Activated T-helper 9 cell treated with anti-CD3 and anti-CD28 coated beads, Interleukin-2, amount 50 U/mL, for 16 hours (primary cell): ENCODE results near the gene GSG1.

Experiments used
- DNase-seq: peaks from one replicate; pipeline ENCODE4 v3.0.0-alpha.2; 2020; ENCODE audit warnings: low read depth

The GSG1 gene

DNA sequence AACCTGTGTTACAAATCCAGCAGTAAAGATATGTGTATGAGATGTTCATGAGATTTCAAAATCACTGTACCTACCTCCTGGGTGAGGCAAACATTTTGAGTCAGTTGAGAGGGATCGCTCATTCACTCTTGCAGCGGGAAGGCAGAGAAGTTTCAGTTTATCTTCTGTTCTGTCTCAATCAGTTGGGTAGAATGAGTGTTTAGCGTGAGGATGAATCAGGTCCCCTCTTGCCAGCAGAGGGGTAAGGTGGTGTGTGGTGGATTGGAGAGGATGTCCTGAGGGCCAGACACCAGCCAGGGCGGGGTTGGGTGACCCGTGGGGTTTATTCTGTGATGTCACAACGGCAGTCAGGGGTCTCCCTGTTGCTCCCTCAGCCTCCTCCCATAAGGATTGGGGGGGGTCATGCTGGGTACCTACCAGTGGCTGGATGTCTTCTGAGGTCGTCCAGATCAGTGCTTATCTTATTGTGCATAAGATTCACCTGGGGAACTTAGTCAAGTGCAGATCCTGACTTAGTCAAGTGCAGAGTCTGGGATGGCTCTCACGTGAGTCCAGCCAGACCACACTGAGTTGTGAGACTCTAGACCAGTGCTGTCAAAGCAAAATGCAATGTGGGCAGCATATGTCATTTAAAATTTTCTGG is at the start of gene GSG1:
GSG1 (minus strand) TSS at position 277 of the 643 bp plus-strand sequence; CDS start at position 122, 155 bp downstream.
- DNase-seq = no peak

DNA sequence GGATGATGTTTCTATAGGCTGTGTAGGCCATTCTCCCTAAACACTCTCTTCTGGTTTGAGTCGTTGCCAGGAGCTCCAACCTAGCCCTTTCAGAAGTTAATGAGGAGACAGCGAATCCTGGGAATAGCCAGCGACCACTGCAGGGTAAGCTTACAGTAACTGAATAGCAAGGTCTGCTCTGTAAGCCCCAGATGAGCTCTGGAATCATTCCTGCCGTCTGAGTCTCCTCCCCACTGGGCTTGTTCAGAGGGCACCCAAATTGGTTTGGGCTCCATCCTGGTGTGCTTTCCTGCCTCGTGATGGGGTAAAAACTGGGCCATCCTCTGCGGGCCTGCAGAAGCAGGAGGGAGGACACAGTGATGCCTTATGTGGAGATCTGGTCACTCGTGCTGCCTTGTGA is 49.7 kb upstream of the GSG1 start:
- DNase-seq = no peak

DNA sequence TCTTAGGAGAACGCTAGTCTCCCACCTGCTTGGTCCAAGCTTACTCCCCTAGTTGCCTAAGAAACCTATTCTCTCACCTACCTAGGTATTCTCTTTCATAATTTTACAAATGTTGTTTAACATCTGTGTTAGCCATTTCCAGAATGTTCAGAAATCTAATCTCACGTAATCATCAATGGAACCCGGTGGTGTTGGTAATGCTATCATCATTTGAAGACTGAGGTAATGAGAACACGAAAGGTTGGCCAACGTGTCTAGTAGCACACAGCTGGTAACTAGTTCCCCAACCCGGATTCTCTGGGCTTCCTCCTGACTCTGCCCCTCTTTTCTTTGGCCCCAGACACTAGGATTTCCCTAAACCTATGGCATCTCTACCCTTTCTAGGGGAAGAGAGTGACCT is 49.3 kb upstream of the GSG1 start:
- no peak for DNase-seq

DNA sequence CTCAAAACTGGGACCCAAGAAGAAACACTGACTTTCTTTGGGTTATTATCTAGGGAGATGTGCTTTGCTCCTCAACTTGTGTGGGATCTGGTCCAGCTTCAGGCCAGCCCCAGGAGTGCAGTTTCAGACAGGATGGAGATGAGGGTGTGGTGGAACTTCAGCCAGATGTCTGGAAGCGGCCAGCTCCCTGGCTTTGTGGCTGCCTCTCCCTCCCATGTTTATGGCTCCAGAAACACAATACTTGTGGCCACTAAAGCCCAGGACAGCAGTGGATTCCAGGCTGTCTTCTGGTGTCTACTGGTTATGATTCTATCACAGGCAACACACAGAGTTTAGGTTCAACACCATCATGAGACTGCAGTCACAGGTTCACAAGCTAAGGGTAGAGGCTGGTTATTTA is 48.8 kb upstream of the GSG1 start:
- no peak for DNase-seq

DNA sequence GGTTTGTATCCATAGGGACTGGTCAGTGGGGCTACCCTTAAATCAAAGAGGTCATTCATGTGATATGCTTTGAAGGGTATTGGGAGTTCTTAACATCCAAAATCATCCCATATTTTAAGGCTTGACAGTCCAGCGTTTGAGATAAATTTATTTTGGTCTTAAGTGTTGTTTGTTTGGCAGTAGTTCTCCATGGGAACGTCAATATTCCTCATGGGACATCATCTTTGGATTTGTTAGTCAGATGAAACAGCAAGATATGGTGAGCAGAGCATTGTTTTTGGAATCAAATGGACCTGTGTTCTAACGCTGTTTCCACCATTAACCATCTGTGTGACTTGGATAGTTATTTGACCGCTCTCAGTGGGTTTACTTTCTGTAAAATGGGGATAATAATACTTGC is 45.9 kb upstream of the GSG1 start:
- no peak for DNase-seq

DNA sequence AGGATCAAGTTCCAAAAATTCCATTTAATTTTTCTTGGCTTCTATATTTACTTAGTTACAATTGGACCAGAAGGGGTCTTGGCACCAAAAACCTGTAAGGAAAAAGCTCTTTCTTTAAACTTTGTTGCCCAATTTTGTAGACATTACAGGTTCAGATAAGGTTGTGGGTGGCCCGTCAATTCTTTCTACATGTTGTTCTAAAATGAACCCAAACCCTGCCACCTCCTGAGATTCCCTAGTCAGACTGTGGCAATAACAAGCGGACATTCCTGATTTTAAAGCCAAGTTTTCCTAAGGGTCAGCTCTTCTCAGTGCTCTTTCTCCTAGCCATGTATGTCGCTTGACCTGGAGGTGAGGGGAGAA is 45.0 kb upstream of the GSG1 start:
- no peak for DNase-seq

DNA sequence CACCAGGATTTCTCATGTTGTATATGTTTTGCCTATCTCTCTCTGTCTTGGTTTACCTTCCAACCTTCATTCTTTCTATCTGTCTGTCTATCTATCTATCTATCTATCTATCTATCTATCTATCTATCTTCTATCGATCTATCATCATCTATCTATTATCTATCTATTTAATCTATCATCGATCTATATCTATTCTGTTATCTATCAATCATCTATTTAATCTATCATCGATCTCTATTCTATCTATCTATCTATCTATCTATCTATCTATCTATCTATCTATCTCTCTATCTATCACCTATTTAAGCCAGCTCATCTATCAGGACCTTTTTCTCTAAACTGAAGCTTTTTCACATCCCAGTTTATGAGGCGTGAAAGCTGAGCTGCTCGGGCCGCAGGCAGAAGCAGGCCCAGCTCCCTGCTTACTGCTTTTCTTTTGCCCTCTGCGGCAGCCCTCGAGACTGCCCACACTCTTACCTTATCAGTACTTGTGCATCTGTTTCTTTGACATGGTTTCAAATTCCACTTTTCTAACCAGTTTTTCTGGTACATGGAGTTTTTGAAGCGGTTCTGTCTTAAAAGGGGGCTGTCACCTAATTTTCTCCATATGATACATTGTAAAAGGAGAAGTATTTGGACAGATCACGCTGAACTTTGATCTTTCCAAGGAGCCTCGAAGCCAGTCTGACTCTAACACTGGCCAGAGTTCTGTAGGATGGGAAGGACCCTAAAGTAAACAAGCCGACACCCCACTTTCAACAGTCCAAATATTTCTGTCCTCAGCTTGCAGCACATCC is 44.4 kb upstream of the GSG1 start:
- no peak for DNase-seq

DNA sequence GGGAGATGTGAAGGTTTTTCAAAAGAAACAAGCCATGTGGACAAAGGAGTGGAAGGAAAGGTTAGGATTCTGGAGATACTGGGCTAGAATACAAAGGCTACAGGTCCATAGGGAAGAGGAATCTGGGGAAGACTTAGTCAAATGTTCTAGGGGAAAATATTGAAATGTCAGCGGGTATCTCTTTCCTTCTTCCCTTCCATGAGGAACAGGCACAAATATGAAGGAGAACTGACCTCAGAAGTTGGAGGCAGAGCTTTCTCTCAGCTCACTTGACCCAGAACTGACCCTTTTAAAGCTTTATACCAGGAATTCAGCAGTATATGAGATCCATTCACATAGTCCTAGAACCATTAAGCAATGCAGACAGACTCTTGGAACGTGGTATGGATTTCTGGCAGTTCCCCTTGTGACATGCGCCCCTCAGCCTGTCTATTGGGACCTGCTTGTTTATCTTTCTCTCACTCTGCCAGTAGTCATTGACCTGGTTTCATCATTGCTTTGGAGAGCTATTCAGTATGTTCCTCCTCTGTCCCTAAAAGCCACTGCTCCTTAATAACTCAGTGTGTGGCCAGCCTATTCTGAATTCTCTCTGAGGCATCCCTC is 43.0 kb upstream of the GSG1 start:
- no peak for DNase-seq

DNA sequence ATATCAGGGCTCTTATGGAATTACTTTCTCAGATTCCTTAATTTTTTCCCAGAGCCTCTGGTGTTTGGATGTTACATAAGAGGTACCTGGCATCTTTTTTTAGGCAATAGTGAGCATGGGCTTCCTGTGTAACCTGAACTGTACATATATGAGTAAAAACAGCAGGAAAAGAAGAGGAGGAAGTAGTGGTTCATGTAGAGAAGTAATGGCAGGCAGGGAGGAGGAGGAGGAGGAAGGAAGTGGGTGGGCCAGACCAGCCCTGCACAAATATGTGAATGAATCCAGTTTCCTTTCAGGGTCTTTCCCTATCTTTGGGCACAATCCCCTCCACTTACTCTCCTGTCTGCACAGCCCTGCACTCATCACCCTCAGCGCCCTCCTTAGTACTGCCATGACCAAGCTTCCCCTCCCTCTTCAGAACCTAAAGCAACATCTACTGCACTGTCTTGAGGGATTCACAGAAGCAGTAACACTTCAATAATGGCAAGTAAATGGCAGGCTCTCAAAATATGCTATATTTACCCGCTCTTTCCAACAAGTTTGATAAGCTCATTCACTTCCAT is 40.9 kb upstream of the GSG1 start:
- no peak for DNase-seq

DNA sequence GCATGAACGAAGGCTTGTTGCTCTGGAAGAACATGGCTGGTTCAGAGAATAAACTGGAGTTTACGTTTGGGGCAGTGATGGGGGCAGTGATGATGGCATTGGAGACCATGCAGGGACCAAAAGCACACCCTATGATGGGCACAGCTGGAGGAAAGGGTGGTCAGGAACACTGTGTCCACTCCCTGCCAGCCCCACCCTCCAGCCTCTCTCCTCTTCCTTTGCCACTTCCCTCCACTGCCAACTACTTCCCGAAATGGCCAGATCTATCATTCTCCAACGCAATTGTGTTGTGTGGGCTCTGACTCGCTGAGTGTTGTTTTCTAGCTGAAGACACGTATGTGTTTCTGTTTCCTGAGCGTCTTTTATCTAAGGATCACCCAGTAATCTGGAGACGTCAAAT is 39.3 kb upstream of the GSG1 start:
- no peak for DNase-seq

DNA sequence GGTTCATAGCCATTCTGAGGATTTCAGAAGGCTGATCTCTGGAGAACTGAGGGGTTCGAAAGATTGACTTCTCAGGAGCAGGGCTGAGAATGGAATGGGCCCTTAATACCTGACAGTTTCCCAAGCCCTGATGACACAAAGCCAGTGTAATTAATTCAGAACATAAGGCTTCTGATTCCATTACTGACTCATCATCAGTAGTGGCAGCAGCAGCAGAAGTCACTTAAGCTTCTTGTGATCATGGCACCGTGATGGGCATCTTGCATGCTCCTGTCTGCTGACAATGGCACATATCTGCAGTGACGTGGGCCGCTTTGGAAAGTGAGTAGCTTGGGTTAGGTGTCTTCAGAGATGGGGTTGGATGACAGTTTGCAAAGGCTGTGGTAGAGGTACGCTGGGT is 38.2 kb upstream of the GSG1 start:
- DNase-seq = no peak

DNA sequence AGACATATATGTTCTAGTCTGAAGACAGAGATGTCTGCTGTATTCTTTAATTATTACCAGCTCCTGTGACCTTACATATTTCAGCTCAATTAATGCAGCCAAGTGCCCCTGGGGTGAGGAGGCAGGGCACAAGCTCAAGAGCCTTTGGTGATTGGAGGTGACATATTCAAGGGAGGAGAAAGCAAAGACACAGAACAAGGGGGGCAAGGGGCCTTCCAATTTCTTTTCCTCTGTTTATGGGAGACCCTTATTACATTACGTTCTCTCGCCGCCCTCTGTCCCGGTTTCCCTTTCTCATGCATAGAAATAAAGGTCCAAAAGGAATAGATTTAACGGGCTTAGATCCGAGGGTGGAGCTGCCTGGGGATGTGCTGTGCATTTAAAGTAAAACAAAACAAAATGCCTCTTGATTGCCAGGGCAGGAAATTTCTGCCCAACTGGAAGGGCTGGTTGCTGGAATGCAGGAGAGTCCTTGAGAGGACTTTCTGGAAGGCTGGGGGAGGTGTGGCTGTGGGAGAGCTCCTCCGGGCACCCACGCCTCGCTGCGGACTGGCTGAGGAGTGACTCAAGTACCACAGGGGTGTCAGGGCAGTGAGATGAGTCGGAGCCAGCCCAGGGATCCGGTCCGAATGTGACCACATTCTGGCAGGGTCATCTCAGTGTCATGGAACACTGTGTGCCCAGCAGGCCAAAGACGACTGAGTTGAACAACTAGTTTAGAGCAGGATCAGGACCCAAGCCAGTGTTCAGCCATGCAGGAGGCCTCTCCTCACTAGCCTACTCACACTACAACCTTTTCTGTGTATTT is 32.1 kb upstream of the GSG1 start:
- DNase-seq = no peak

DNA sequence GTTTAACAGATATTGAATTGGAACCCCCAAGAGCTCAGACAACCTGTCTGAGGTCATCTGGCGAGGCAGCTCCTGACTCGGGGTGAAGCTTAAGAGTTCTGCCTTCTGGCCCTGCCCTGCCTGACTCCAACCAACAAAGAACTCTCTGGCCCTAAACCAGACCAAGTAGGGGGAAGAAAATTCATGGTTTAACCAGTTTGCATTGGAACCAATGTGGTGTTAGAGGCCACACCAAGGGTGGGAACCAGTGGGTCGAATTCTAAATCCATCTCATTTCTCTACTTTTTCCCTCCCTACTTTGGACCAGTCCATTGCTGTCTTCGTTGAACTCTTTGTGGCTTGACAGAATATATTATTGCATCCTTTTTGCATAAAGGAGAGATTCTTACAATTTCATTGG is 30.4 kb upstream of the GSG1 start:
- no peak for DNase-seq

DNA sequence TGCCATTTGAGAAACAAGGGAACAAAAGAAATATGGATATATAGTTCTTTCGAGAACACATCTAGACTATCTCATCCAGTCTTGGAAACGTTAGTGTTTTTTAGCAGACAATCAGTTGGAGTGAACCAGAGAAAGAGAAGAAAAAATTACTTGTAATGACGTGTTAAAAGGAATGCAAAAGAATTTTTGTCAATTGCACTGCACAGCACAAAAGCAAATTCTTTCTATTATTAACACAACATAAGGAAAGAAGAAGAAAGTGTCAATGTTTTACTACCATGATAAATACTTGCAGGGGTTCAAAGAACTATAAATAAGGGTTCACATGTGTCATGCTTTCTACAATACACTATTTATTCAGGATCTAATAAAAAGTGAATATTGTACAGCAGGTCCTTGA is 27.5 kb upstream of the GSG1 start:
- DNase-seq = no peak

DNA sequence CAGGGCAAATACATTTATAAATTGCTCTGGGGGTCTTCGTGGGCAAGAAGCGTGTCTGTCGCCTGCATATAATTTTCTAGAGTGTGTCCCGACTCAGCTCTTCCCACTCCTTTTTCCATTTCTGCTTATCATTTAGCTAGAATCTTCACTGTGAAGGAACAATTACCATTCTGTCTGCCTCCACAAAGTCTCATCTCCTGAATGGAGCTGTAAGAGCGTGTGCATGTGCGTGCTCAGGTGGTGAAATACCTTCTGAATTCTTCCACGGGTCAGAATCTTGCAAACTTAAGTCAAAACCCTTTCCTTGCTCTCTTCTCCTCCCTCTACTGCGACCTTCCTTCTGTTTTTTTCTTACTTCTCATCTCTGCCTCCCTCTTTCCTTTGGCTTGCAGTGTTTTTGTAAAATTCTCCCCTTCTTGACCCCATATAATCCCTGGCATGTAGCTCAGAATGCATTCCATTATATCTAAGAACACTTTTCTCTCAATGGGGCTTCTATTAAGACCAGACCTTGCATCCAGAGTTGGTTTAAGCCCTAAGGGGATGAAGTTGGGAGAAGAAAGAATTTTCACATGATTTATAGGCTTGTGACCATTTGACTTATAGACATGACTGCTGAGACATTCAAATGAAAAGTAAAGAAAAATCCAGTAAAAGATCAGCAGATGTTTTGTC is 25.0 kb upstream of the GSG1 start:
- DNase-seq = no peak

DNA sequence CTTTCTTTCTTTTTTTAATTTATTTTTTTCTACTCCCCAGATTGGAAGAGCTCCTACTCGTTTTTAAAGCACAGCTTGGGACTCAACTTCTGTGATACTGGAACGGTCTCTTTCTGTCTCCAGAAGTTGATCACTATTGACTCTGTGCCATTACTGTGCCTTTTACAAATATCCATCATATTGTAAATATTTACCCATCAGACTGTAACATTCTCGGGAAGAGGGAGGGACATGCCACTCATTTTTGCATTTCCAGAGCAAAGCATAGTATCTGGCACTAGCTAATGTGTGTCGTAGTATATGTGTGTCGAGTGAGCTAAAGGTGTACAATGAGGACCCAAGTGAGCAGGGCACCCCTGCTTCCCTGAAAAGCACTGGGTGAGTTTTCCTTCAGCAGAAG is 24.0 kb upstream of the GSG1 start:
- DNase-seq = no peak

DNA sequence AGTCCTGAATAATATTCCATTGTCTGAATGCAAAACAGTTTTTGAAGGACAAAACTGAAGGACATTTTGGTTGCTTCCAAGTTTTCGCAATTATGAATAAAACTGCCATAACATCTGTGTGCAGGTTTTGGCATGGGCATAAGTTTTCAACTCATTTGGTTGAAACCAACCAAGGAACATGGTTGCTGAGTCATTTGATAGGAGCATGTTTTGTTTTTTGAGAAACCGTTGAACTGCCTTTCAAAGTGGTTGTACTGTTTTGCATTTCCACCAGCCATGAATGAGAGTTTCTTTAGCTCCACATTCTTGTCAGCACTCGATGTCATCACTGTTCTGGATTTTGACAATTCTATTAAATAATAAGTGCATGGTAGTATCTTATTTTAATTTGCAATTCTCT is 23.0 kb upstream of the GSG1 start:
- DNase-seq = no peak

DNA sequence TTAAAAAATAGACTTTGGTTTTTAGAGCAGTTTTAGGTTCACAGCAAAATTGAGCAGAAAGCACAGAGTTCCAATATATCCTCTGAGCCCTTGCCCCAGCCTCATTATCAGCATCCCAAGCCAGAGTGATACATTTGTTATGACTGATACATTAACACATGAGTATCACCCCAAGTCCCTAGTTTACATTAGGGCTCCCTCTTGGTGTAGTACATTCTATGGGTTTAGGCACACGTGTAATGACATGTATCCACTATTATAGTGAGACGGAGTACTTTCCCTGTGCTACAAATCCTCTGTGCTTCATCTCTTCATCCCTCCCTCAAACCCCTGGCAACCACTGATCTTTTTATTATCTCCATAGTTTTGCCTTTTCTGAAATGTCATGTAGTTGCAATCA is 22.5 kb upstream of the GSG1 start:
- DNase-seq = no peak

DNA sequence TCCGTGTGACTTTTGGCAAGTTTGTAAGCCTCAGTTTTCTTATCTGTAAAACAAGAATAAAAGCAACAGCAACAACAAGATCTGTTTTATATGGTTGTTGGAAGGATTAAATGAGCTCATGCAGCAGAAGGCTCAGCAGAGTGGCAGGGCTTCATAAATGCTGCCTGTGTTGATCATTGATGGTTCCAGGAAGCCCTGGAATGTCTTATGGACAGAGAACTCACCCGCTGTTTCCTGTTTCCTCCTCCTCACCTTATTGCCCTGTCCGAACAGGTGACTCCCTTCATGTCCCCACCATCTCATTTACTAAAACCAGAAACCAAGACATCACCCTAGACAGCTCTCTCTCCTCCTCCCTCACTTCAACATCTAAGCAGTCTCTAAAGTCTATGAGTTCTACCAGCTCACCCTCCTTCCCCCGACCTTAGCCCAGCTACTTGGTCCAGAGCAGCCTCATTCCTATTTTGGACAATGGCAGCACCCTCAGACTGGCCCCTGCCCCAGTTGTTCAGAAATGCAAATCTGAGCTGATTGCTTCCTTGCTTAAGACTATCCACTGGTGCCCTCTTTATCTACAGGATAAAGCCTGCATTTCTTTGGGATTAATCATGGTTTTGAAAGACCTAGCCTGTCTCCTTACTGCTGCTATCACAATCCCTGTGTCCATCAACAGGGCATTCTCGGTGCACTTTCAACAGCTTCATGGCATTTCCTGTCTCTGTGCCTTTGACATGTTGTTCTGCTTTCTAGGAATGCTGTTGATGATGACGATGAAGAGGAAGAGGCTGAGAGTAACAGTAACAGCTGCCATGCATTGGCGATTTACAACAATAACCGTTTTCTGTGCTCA is 21.4 kb upstream of the GSG1 start:
- DNase-seq = no peak

DNA sequence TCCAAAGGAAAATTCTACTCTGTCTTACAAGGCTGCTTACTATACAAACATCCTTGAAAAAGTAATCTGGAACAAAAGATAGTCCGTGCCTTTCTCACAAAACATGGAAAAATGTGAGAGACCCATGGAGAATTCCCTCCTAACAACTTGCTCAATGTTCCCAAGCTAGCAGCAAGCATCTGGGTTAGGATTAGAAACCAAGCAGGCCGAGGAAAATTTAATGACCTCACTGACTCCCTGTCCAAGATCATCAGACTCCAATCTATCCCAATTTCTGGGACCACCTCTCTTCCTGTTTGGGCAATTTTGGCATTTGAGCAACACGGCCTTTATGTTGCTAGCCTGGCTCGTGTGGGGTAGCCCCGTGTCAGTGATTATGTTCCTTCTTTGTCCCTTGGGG is 18.1 kb upstream of the GSG1 start:
- DNase-seq = no peak

DNA sequence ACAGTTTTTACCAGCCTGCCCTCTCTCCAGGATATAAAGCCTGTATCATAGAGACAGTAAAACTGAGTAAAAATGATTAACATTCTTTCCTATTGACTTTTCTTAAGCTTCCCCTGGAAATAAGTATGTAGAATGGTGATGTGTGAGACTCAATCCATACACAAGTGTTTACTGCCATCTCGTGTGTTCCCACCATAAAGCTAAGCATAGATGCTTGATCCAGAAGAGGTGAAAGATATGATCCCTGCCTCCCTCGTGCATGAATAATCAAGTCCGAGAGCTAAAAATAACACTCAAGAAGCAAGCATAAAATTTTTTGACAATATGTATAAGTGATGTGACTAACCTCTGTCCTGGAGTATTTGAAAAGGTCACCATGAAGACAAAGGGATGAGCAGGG is 16.9 kb upstream of the GSG1 start:
- no peak for DNase-seq
